HG03378 (cell line): Measurements from ENCODE around the gene PHOX2A.
"Not testable (repeated sequence)": the region's sequence is repeated elsewhere in the genome, so short reads cannot be mapped to it uniquely, and the experiment has no call there.

Experiments
- ATAC-seq: cut with Tn5 transposase; IDR thresholded peaks from one replicate; pipeline ENCODE4 v1.9.1; 2021; ENCODE audit warnings: mild to moderate bottlenecking, moderate library complexity; ENCODE audit not compliant: unreplicated experiment

PHOX2A gene

DNA sequence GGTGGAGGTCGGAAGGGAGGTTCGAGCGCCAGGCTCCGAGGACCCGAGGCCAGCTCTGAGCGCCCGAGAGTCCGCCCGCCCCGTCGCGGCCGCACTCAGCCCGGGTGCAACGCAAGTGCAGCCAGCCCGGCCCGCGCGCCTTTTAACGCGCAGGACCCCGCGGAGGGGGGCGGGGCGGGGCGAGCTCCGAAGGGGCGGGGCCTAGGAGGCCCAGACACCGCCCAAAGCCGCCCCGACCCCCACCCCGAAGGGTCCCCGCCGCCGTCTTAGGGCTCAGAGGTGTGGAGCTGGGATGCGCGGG is at the start of gene PHOX2A:
Gene PHOX2A (minus strand): TSS at position 117 of the 301 bp plus-strand sequence. CDS start 172 bp downstream, outside the sequence.
- ATAC-seq = no peak

DNA sequence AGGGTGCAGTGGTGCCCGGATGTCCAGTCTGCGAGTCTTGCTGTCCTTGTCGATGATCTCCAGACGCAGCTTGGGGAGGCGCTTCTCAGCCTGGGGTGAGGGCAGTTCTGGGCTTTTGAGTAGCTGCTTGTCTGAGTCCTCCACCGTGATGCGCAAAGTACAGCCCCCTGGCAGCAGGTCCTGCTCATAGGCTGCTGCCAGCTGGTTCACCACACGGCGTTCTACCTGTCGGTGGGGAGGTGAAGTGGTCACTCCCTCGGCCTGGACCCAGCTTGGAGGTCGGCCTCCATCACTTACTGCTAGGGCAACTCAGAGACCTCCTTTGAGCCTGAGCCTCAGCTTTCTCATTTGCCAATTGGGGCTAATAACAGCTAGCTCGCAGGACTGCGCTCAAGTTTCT is 49.4 kb upstream of the PHOX2A start:
- ATAC-seq = no peak

- ATAC-seq = no peak
Observed at GRCh38 chr11:72292106-72292785, 48.3 kb upstream of the PHOX2A start.

DNA sequence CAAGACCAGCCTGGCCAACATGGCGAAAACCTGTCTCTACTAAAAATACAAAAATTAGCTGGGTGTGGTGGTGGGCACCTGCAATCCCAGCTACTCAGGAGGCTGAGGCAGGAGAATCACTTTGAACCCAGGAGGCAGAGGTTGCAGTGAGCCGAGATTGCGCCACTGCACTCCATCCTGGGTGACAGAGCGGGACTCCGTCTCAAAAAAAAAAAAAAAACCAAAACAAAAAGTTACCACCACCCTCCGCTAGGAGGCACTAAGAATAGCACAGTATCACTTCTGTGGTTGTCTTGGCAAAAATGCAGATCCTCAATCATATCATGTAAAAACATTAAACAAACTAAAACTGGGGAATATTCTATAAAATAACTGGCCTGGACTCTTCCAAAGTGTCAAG is 46.8 kb upstream of the PHOX2A start:
- not testable (repeated sequence) for ATAC-seq

GRCh38 chr11:72287293-72287692 is 43.3 kb upstream of the PHOX2A start:
- no peak for ATAC-seq

DNA sequence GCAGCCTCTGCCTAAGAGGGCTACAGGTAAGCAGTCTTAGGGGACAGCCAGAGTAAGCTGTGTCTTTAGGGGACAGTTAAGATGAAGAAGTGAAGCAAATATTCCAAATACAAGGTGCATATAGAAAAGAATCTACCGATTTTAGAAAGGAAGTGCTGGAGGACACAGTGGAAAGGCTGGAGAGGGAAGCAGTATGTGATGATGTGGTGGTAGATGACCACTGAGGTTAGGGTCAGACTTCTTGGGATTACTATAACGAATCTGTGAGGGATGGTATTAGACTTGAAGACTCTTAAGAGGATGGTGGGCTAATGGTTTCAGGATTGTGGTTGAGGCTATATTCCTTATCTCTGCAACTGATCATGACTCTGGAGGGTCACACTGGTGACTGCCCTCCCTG is 40.0 kb upstream of the PHOX2A start:
- ATAC-seq = no peak

DNA sequence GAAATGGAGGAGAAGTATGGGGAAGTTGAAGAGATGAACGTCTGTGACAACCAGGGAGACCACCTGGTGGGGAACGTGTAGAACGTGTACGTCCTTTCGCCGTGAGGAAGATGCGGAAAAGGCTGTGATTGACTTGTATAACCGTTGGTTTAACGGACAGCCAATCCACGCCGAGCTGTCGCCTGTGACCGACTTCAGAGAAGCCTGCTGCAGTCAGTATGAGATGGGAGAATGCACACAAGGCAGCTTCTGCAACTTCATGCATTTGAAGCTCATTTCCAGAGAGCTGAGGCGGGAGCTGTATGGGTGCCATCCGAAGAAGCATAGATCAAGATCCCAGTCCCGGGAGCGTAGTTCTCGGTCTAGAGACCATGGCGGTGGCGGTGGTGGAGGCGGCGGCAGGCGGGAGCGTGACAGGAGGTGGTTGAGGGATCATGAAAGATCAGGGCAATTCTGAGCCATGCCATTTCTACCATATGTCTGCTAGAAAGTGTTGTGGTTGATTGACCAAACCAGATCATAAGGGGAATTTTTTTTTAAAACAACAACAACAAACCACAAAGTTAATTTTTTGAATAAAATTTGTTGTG is 36.8 kb upstream of the PHOX2A start:
- ATAC-seq = no peak

GRCh38 chr11:72280037-72280436 is 36.1 kb upstream of the PHOX2A start:
- ATAC-seq = no peak

GRCh38 chr11:72278905-72279304 is 34.9 kb upstream of the PHOX2A start:
- ATAC-seq = no peak

DNA sequence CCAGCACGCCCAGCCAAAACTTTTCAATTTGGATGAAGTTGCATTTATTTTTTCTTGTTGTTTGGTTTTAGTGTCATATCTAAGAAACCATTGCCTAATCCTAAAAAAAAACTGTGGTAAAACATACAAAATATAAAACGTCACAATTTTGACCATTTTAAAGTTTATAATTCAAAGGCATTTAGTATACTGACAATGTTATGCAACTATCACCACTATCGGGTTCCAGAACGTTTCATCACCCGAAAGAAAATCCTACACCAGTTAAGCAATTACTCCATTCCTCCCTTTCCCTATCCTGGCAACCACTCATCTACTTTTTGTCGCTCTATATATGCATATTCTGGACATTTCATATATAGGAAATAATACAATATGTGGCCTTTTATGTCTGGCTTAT is 30.5 kb upstream of the PHOX2A start:
- ATAC-seq = no peak

DNA sequence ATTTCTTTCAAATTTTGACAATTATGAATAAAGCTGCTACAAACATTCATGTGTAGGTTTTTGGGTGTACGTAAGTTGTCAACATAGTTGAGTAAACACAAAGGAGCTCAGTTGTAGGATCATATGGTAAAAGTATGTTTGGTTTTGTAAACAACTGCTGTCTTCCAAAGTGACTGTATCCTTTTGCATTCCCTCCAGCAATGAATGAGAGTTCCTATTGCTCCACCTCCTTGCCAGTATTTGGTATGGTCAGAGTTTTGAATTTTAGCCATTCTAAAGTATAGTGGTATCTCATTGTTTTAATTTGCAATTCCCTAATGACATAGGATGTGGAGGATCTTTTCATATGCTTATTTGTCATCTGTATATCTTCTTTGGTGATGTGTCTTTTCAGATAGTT is 28.0 kb upstream of the PHOX2A start:
- no peak for ATAC-seq

DNA sequence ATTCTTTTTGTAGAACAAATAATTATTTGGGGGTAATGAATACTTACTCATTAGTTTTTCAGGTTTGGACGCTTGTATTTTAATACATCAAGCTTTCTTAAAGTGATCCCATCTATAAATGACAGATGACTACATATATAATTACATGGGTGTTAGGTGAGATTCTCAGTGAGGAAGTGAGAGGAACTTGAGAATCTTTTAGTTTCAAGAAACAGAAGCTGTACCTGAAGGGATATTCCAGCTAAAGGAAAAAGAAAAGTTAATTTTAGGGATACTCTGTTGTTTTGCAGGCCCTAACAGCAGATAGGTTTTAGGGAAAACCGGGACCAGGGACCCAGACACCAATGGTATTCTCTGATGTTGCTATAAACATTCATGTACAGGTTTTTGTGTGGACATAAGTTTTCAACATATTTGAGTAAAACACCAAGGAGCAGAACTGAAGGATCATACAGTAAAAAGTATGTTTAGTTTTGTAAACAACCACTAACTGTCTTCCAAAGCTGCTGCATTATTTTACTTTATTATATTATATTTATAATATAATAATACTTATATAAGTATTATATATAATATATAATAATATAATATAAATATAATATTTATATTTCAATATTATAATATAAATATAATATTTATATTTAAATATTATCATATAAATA is 24.1 kb upstream of the PHOX2A start:
- no peak for ATAC-seq

- ATAC-seq = not testable (repeated sequence)
Observed at GRCh38 chr11:72266960-72267359, 23.0 kb upstream of the PHOX2A start.

DNA sequence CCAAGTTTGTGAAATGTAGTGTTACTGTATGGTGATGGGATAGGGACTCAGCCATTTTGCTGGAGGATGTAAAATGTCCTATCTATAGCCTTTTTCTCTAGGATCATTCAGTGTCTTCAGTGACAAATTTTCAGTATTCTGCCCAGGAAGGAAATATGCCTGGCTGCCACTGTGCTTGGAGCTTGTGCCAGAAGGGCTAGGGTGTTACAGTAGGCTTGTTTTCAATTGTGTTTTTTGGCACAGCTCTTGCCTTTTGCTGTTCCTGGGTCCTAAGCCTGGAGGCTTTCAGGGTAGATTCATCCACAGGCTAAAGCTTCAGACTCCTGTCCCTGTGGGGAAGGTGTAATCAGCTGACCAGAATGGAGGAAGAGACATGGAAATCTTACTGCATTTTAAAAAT is 22.0 kb upstream of the PHOX2A start:
- no peak for ATAC-seq

DNA sequence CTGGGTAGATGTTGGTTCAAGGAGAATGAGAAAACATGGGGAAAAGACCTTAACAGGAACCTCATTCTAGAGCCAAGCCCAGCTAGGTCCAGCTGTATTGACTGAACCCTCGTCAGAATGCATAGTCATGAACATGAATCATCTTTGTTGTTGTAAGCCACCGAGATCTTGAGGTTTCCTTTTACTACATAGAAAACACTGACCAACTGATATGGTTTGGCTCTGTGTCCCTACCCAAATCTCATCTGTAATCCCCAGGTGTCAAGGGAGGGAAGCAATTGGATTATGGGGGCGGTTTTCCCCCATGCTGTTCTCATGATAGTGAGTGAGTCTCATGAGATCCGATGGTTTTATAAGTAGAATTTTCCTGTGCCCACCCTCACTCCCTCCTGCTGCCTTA is 19.4 kb upstream of the PHOX2A start:
- ATAC-seq = no peak

DNA sequence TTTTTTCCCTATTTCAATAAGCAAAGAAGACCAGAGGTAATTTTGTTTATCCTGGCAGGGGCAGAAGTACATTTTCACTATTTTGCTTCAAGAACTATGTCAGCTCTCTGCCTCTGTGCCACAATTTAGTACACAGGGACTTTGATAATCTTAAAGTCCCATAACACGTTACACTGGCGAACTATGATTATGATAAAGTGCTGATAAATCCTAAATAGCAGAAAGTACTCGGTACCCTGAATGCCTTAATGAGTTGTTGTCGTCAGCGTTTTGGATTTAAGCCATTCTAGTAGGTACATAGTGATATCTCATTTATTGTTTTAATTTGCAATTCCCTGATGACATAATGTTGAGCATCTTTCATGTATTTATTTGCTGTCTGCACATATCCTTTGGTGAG is 16.6 kb upstream of the PHOX2A start:
- no peak for ATAC-seq

DNA sequence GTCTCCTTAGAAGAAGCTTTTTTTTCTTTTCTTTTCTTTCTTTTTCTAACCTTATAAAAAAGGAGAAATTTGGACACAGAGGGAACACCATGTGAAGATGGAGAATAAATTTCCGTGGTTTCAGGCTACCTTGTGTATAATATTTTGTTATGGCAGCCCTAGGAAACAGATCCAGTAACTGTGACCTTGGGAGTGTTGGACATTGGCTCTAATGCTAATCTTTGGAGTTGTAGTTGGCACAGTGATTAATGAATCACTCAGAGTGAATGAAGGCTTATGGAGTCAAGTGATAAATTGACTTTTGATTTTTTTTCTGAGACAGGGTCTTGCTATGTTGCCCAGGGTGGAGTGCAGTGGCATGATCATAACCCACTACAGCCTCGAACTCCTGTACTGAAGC is 15.5 kb upstream of the PHOX2A start:
- ATAC-seq = no peak

- ATAC-seq = no peak
Observed at GRCh38 chr11:72257570-72257969, 13.6 kb upstream of the PHOX2A start.

DNA sequence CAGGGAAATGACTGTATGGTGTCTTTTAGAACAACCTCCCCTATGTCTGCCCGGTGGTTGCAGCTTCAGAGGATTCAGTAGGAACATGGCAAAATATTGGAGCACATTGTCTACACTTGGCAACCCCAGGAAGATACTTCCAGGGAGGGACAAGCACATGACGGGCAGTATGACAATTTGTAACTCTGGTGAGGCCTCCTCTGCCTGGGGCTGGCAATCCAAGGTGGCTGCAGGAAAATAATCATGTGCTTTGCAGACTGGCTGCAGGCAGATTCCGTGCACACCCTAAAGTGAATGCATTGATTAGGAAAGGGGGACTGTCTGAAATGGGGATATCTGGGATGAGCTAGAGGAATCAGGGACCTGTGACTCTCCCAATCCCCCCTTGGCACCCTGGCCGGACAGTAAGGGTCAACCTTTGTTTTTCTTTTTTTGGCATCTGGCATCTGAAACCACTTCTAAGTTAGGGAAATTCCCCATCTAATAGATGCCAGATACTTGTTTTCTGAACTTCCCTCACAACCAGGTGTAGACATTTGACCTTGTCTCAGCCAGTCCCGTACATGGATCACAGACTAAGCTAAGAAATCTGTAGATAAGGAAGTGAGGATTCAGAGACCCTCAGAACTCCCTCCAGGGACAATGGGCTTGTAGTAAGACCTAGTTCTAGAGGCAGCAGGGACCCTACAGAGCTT is 10.5 kb upstream of the PHOX2A start:
- no peak for ATAC-seq

- no peak for ATAC-seq
Observed at GRCh38 chr11:72253392-72253791, 9.4 kb upstream of the PHOX2A start.

DNA sequence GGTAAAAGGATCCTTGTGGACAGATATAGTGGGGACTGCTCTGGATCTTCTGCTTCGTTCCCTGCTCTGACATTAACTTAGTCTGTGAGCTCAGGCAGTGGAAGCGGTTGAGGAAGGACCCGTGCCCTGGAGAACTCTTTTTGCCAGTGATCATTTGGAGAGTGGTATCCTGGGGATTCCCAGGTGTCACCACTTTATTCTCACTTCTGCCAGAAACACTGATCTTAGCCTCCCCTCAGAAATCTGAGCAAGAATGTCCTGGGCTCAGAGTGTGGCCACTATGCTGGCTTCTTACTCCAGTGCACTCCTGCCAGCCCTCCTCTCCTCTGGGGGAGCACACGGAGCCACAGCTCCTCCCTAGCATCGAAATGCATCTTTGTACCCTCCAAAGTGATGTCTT is 7.6 kb upstream of the PHOX2A start:
- ATAC-seq = no peak
